HepG2 (cell line): Measurements from ENCODE around the gene GPR176. TPM values are rescaled to one million over a fixed set of nuclear protein-coding genes. Genes with fewer than 3 reads are reported as not detected.

Experiments
- BCLAF1 ChIP-seq: fragments of 450-650 bp; IDR thresholded peaks from 2 replicates; pipeline ENCODE4 v1.6.1; 2017; ENCODE audit warnings: mild to moderate bottlenecking
- JUND ChIP-seq: sonication (generic); formaldehyde crosslinking; IDR thresholded peaks from 2 replicates; pipeline ENCODE4 v1.8.0; 2022; ENCODE audit warnings: mild to moderate bottlenecking, missing genetic modification reagents
- NR2C2 ChIP-seq: sonication (generic); formaldehyde crosslinking; IDR thresholded peaks from 2 replicates; pipeline ENCODE4 v1.4.0; 2020; ENCODE audit warnings: missing genetic modification reagents, mild to moderate bottlenecking, moderate library complexity, borderline replicate concordance
- SIN3A ChIP-seq: IDR thresholded peaks from 2 replicates; pipeline ENCODE4 v1.6.1; 2011; ENCODE audit warnings: low read depth, mild to moderate bottlenecking, control low read depth, low read length, borderline replicate concordance
- SIX4 ChIP-seq: sonication (generic); formaldehyde crosslinking; IDR thresholded peaks from 2 replicates; pipeline ENCODE4 v1.4.0; 2020; ENCODE audit warnings: missing genetic modification reagents
- SMC3 ChIP-seq: IDR thresholded peaks from 2 replicates; pipeline ENCODE4 v1.6.1; 2011; ENCODE audit warnings: low read length, improper control_type of control experiment
- TBL1XR1 ChIP-seq: fragments of 150-350 bp; IDR thresholded peaks from 2 replicates; pipeline ENCODE4 v1.6.1; 2014; ENCODE audit warnings: borderline replicate concordance, low read length; ENCODE audit not compliant: partially characterized antibody
- U2AF1 ChIP-seq: fragments of 200-400 bp; formaldehyde crosslinking; optimal IDR thresholded peaks from 2 replicates; pipeline ENCODE3; 2017; ENCODE audit warnings: mild to moderate bottlenecking, low read depth, low read length
- YEATS4 ChIP-seq: sonication (generic); formaldehyde crosslinking; IDR thresholded peaks from 2 replicates; pipeline ENCODE4 v1.4.0; 2020; ENCODE audit warnings: missing genetic modification reagents, borderline replicate concordance
- ZNF251 ChIP-seq: sonication (generic); formaldehyde crosslinking; IDR thresholded peaks from 2 replicates; pipeline ENCODE4 v1.9.0; 2021; ENCODE audit warnings: mild to moderate bottlenecking, missing genetic modification reagents
- polyA plus RNA-seq, 8 experiments: library from polyadenylated mRNA; depleted of rRNA in 3 of 8; stranded (reverse) in 7 of 8; unstranded in 1 of 8; fragments of >200 nt; fragmentation: Illumina TruSeq in 4 of 8; extraction: Trizol in 4 of 8; gene quantifications; 2 replicates each; pipeline versions ENCODE4 v1.2.1 to v1.2.3, GENCODE V29; 2011 to 2016; ENCODE audit warnings: low read depth in 4 of 8, missing spikeins in 1 of 8, mixed read lengths in 1 of 8; ENCODE audit not compliant: insufficient read depth in 1 of 8
- total RNA-seq, 5 experiments: library from RNA; depleted of rRNA; stranded (reverse); fragments of >200 nt; fragmentation: Illumina TruSeq; extraction: Trizol; gene quantifications; 2 replicates each; pipeline ENCODE4 v1.2.3, GENCODE V29; 2016; ENCODE audit warnings: low read depth in 1 of 5
- TF ChIP-seq, protein P1 (sequence below): sonication (generic); formaldehyde crosslinking; IDR thresholded peaks from 2 replicates; pipeline ENCODE4 v1.8.1; 2023; ENCODE audit warnings: mild to moderate bottlenecking, missing genetic modification reagents
- TF ChIP-seq, protein P2 (sequence below): sonication (generic); formaldehyde crosslinking; IDR thresholded peaks from 2 replicates; pipeline ENCODE4 v1.4.0; 2020; ENCODE audit warnings: missing genetic modification reagents, low read depth, mild to moderate bottlenecking, borderline replicate concordance

Gene GPR176
- total and polyA plus RNA-seq, 2 of the 13 experiments (the other 11 are each of a cell fraction or from before 2014, with no cell fraction given): 0.11 to 0.20 TPM

GRCh38 chr15:39963786-39964185 lies 43.7 kb upstream of the GPR176 start (continued):
- TF ChIP-seq, protein P1, sequence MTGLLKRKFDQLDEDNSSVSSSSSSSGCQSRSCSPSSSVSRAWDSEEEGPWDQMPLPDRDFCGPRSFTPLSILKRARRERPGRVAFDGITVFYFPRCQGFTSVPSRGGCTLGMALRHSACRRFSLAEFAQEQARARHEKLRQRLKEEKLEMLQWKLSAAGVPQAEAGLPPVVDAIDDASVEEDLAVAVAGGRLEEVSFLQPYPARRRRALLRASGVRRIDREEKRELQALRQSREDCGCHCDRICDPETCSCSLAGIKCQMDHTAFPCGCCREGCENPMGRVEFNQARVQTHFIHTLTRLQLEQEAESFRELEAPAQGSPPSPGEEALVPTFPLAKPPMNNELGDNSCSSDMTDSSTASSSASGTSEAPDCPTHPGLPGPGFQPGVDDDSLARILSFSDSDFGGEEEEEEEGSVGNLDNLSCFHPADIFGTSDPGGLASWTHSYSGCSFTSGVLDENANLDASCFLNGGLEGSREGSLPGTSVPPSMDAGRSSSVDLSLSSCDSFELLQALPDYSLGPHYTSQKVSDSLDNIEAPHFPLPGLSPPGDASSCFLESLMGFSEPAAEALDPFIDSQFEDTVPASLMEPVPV (CRISPR knock-in tag): no peak
- TF ChIP-seq U2AF1: no peak
- TF ChIP-seq ZNF251 (CRISPR knock-in tag): no peak
- TF ChIP-seq NR2C2 (CRISPR knock-in tag): no peak
- TF ChIP-seq, protein P2, sequence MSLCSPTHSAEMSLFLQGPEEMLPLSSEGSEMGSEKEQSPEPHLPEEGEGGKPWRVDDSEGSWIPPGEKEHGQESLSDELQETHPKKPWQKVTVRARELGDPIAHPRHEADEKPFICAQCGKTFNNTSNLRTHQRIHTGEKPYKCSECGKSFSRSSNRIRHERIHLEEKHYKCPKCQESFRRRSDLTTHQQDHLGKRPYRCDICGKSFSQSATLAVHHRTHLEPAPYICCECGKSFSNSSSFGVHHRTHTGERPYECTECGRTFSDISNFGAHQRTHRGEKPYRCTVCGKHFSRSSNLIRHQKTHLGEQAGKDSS (CRISPR knock-in tag): no peak
- no peak for TF ChIP-seq TBL1XR1
- no peak for TF ChIP-seq SIN3A
- TF ChIP-seq JUND (CRISPR knock-in tag): no peak
- no peak for TF ChIP-seq YEATS4
- no peak for TF ChIP-seq SMC3
- no peak for TF ChIP-seq SIX4 (CRISPR knock-in tag)
- TF ChIP-seq BCLAF1: no peak
